Natural killer cell treated with Interleukin-12 subunit alpha and Interleukin-12 subunit beta and Interleukin-15 and Interleukin-18, amount 100 ng/mL, for 72 hours (primary cell): ENCODE measurements around the gene ZNF335. TPM values are rescaled to one million over a fixed set of nuclear protein-coding genes. Genes with fewer than 3 reads are reported as not detected.
"Not testable (repeated sequence)": the region's sequence is repeated elsewhere in the genome, so short reads cannot be mapped to it uniquely, and the experiment has no call there.

Experiments
- ATAC-seq, 2 donors: fragments of 150-1000 bp; cut with Tn5 transposase in 1 of 2; sonication (Bioruptor Pico), chemical (Tn5 transposase) in 1 of 2; 2 replicates each; pipeline ENCODE4 v1.10.0; 2021
- DNase-seq: peaks from one replicate; pipeline ENCODE4 v3.0.0; 2022; ENCODE audit warnings: low spot score
- H3K27ac Mint-ChIP-seq, 2 donors: 1 replicate in 1 of 2; 2 replicates in 1 of 2; pipeline ENCODE4 v1.8.0; 2022; ENCODE audit warnings: mixed read lengths in 2 of 2, mild to moderate bottlenecking in 1 of 2, moderate library complexity in 1 of 2
- H3K27me3 Mint-ChIP-seq, 2 donors: 1 replicate in 1 of 2; 2 replicates in 1 of 2; pipeline ENCODE4 v1.8.0; 2022; ENCODE audit warnings: mixed read lengths in 2 of 2
- H3K36me3 Mint-ChIP-seq: one replicate; pipeline ENCODE4 v1.8.0; 2022; ENCODE audit warnings: mixed read lengths
- H3K4me1 Mint-ChIP-seq, 2 donors: 1 replicate in 1 of 2; 2 replicates in 1 of 2; pipeline ENCODE4 v1.8.0; 2022; ENCODE audit warnings: low read depth in 2 of 2, mixed read lengths in 2 of 2, mild to moderate bottlenecking in 1 of 2
- H3K4me3 Mint-ChIP-seq: one replicate; pipeline ENCODE4 v1.8.0; 2022; ENCODE audit warnings: mixed read lengths
- H3K9me3 Mint-ChIP-seq: 2 replicates; pipeline ENCODE4 v1.8.0; 2022; ENCODE audit warnings: mixed read lengths
- total RNA-seq, 2 donors: library from RNA; stranded (reverse); gene quantifications; one replicate each; pipeline ENCODE4 v1.2.3, GENCODE V29; 2022

The ZNF335 gene
- total RNA-seq, 2 donors from 2014 or later = 44.4 to 62.6 TPM

DNA sequence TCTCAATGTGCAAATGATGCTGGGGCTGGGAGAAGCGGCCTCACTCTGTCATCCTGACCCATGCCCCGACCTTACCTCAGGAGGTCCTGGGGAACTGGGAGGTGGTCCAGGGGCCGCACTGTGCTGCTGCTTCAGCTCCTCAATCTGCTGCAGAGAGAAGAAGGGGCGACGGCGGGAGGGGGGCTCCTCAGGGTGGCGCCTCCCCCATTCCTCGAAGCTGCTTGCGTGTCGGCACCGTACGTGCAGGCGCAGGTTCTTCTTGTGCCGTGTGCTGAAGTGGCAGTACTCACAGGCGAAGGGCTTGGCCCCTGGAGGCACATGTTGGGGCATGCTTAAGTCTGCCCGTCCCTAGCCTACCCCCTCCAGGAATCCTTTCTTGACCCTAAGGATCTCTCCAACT lies 12.9 kb downstream of the ZNF335 start:
- H3K27me3 Mint-ChIP-seq = no peaks in the 10 kb centered on the region
- DNase-seq (no peak), ATAC-seq (no peak)
- no peak overlapping the region for H3K27ac Mint-ChIP-seq
- H3K9me3 Mint-ChIP-seq = no peaks in the 10 kb centered on the region
- peaks cover 4% of the 10 kb centered on the region for H3K36me3 Mint-ChIP-seq
- H3K4me1 Mint-ChIP-seq = no peaks in the 10 kb centered on the region
- H3K4me3 Mint-ChIP-seq = no peak overlapping the region

GRCh38 chr20:45958593-45958992 lies 13.4 kb downstream of the ZNF335 start:
- Mint-ChIP-seq H3K4me1 (no peaks in the 10 kb centered on the region), H3K4me3 (no peak overlapping the region), H3K27ac (no peak overlapping the region), H3K9me3 (no peaks in the 10 kb centered on the region), H3K27me3 (no peaks in the 10 kb centered on the region), H3K36me3 (peaks cover 4% of the 10 kb centered on the region)
- no peak for ATAC-seq
- no peak for DNase-seq

GRCh38 chr20:45957021-45957941 lies 14.7 kb downstream of the ZNF335 start:
- Mint-ChIP-seq H3K27me3 (no peaks in the 10 kb centered on the region), H3K27ac (no peak overlapping the region), H3K36me3 (peaks cover 4% of the 10 kb centered on the region), H3K4me1 (no peaks in the 10 kb centered on the region), H3K9me3 (no peaks in the 10 kb centered on the region), H3K4me3 (no peak overlapping the region)
- DNase-seq (no peak), ATAC-seq (peak in 1 of 2 donors; percentile 22)

DNA sequence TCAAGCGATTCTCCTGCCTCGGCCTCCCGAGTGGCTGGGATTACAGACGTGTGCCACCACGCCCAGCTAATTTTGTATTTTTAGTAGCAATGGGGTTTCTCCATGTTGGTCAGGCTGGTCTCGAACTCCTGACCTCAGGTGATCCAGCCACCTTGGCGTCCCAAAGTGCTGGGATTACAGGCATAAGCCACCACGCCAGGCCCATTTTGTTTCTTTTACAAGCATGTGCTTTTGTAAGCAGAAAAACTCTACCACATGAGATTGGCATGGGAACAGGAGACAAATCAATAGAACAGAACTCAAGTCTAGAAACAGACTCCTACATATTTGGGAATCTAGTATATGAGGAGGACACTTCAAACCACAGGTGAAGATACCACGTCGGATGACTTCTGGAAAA lies 15.7 kb downstream of the ZNF335 start:
- H3K27ac Mint-ChIP-seq, H3K4me1 Mint-ChIP-seq, H3K27me3 Mint-ChIP-seq, H3K4me3 Mint-ChIP-seq, ATAC-seq, H3K36me3 Mint-ChIP-seq, DNase-seq, H3K9me3 Mint-ChIP-seq: not testable (repeated sequence)

- ATAC-seq (no peak), DNase-seq (no peak)
- H3K4me1 Mint-ChIP-seq = peaks cover 0 to 6% of the 10 kb centered on the region in 2 donors
- H3K9me3 Mint-ChIP-seq = no peaks in the 10 kb centered on the region
- H3K27me3 Mint-ChIP-seq = no peaks in the 10 kb centered on the region
- H3K36me3 Mint-ChIP-seq = peaks cover 3% of the 10 kb centered on the region
- no peak overlapping the region for H3K4me3 Mint-ChIP-seq
- H3K27ac Mint-ChIP-seq = no peak overlapping the region
Measured at GRCh38 chr20:45953672-45954071, 18.3 kb downstream of the ZNF335 start.

DNA sequence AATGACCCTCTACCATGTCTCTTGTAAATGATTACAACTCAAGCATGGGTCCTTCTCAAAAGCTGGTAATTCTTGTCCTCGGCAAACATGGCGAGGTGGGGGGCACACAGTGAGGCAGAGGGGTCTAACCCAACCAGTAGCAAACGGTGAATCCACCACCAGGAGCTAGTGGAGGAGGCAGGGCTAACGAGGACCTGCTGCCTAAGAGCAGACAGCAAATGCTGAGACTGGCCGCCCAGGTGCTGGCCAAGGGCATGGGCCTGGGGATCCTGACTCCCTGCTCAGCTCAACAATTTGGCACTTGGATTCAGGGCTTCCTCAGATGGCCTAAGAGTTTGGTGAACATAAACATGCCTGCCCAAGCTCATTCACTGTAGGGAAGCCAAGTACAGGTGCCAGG lies 19.1 kb downstream of the ZNF335 start:
- H3K27ac Mint-ChIP-seq = no peak overlapping the region
- H3K9me3 Mint-ChIP-seq = no peaks in the 10 kb centered on the region
- ATAC-seq (no peak), DNase-seq (no peak)
- H3K36me3 Mint-ChIP-seq = no peaks in the 10 kb centered on the region
- no peak overlapping the region for H3K4me3 Mint-ChIP-seq
- peaks cover 0 to 6% of the 10 kb centered on the region in 2 donors for H3K4me1 Mint-ChIP-seq
- H3K27me3 Mint-ChIP-seq = no peaks in the 10 kb centered on the region

- no peaks in the 10 kb centered on the region for H3K9me3 Mint-ChIP-seq
- no peaks in the 10 kb centered on the region for H3K27me3 Mint-ChIP-seq
- ATAC-seq = no peak
- H3K36me3 Mint-ChIP-seq = no peaks in the 10 kb centered on the region
- peak overlapping the region in 1 of 2 donors; percentile 45 for H3K27ac Mint-ChIP-seq
- DNase-seq = no peak
- H3K4me1 Mint-ChIP-seq = peaks cover 0 to 6% of the 10 kb centered on the region in 2 donors
- H3K4me3 Mint-ChIP-seq = no peak overlapping the region
Measured at GRCh38 chr20:45951925-45952834, 19.8 kb downstream of the ZNF335 start.

DNA sequence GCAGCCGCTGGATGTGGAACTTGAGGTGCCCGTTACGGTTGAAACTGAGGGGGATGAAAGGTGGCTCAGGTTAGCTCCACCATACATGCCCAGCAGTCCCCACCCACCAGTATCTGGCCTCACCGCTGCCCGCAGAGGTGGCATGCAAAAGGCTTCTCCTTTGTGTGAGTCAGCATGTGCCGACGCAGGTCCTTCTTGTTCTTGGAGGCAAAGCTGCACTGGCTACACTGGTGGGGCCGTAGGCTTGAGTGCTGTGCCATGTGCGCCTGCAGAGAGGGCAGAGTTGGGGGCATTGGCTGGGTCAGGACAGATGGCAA lies 21.7 kb downstream of the ZNF335 start:
- Mint-ChIP-seq H3K9me3 (no peaks in the 10 kb centered on the region), H3K27ac (no peak overlapping the region), H3K4me1 (peaks cover 16 to 24% of the 10 kb centered on the region in 2 donors), H3K36me3 (peaks cover 6% of the 10 kb centered on the region), H3K27me3 (no peaks in the 10 kb centered on the region), H3K4me3 (no peak overlapping the region)
- ATAC-seq (no peak), DNase-seq (no peak)

- ATAC-seq = no peak
- Mint-ChIP-seq H3K9me3 (no peaks in the 10 kb centered on the region), H3K4me3 (no peak overlapping the region), H3K4me1 (peaks cover 20 to 29% of the 10 kb centered on the region in 2 donors), H3K36me3 (peaks cover 6% of the 10 kb centered on the region), H3K27ac (peak overlapping the region; percentile 28 to 43), H3K27me3 (no peaks in the 10 kb centered on the region)
- DNase-seq = no peak
Measured at GRCh38 chr20:45949542-45950329, 22.3 kb downstream of the ZNF335 start.

GRCh38 chr20:45948742-45949541 lies 23.1 kb downstream of the ZNF335 start:
- Mint-ChIP-seq H3K27ac (peak overlapping the region; percentile 28 to 43), H3K36me3 (peaks cover 11% of the 10 kb centered on the region), H3K9me3 (no peaks in the 10 kb centered on the region), H3K4me1 (peaks cover 28 to 37% of the 10 kb centered on the region in 2 donors), H3K27me3 (no peaks in the 10 kb centered on the region), H3K4me3 (no peak overlapping the region)
- no peak for DNase-seq
- ATAC-seq = no peak

- no peaks in the 10 kb centered on the region for H3K27me3 Mint-ChIP-seq
- DNase-seq (no peak), ATAC-seq (no peak)
- no peak overlapping the region for H3K4me3 Mint-ChIP-seq
- H3K27ac Mint-ChIP-seq = peak overlapping the region in 1 of 2 donors; percentile 80
- peaks cover 33 to 42% of the 10 kb centered on the region in 2 donors for H3K4me1 Mint-ChIP-seq
- peaks cover 13% of the 10 kb centered on the region for H3K36me3 Mint-ChIP-seq
- H3K9me3 Mint-ChIP-seq = no peaks in the 10 kb centered on the region
Measured at GRCh38 chr20:45948261-45948733, 23.7 kb downstream of the ZNF335 start.

DNA sequence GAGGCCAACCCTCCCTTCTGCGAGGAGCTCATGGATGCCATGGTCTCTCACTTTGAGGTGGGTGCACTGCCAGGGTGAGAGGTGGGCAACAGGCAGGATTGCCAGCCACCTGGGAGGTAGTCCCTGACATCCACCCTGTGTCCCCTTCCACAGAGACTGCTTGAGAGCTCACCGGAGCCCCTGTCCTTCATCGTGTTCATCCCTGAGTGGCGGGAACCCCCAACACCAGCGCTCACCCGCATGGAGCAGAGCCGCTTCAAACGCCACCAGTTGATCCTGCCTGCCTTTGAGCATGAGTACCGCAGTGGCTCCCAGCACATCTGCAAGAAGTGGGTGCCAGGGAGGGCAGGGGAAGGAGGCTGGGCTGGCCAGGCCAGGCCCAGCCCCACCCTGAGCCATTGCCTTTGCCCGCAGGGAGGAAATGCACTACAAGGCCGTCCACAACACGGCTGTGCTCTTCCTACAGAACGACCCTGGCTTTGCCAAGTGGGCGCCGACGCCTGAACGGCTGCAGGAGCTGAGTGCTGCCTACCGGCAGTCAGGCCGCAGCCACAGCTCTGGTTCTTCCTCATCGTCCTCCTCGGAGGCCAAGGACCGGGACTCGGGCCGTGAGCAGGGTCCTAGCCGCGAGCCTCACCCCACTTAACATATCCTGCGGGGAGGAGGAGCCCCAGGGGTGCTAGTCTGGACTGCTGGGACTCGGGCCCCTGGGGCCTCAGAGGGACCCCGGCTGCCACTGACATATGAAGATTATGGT lies 24.7 kb downstream of the ZNF335 start:
- peak overlapping the region; percentile 73 for H3K4me3 Mint-ChIP-seq

More for the DNA sequence above, 24.7 kb downstream of the ZNF335 start:
- Mint-ChIP-seq H3K9me3 (no peaks in the 10 kb centered on the region), H3K4me1 (peaks cover 36 to 42% of the 10 kb centered on the region in 2 donors), H3K27me3 (no peaks in the 10 kb centered on the region), H3K36me3 (peaks cover 13% of the 10 kb centered on the region), H3K27ac (peak overlapping the region; percentile 80 to 90)
- ATAC-seq = no peak
- no peak for DNase-seq
